H1 (cell line): ENCODE measurements around the gene TRPC4. TPM values are rescaled to one million over a fixed set of nuclear protein-coding genes. Genes with fewer than 3 reads are reported as not detected.

Experiments
- CTCF ChIA-PET: fragments of 300-600 bp; sonication (Branson Sonifier 250); formaldehyde crosslinking; loops from one replicate; lab custom pipeline; 2021; ENCODE audit not compliant: partially characterized antibody; lab: Charles Lee
- POLR2A ChIA-PET: fragments of 300-600 bp; sonication (Branson Sonifier 250); formaldehyde crosslinking; loops from one replicate; lab custom pipeline; 2021; ENCODE audit warnings: inconsistent platforms; ENCODE audit not compliant: partially characterized antibody; lab: Charles Lee
- DNase-seq, 2 experiments: peaks; one replicate each; pipeline versions ENCODE4 v3.0.0 to v3.0.0-alpha.2; 2010 to 2022; ENCODE audit warnings: low spot score in 2 of 2, low read depth in 1 of 2, mixed read lengths in 1 of 2
- FAIRE-seq: peaks from 2 replicates; lab custom pipeline; 2011; peaks lifted over from hg19 to GRCh38; lab: Jason Lieb, UNC
- H2AFZ ChIP-seq: 2 replicates; pipeline ENCODE4 v1.8.1; 2012; ENCODE audit warnings: low read length, inconsistent platforms
- H2AK5ac ChIP-seq: 2 replicates; pipeline ENCODE4 v1.6.1; 2013; ENCODE audit warnings: low read depth, low read length
- H2BK120ac ChIP-seq: replicated peaks from 2 replicates; pipeline ENCODE3; 2013; ENCODE audit warnings: low read depth, low read length, inconsistent platforms
- H2BK12ac ChIP-seq: 2 replicates; pipeline ENCODE4 v1.6.1; 2013; ENCODE audit warnings: low read depth, low read length
- H2BK15ac ChIP-seq: 2 replicates; pipeline ENCODE4 v1.6.1; 2013; ENCODE audit warnings: low read length
- H2BK20ac ChIP-seq: 2 replicates; pipeline ENCODE4 v1.6.1; 2013; ENCODE audit warnings: low read length
- H2BK5ac ChIP-seq: 2 replicates; pipeline ENCODE4 v1.6.1; 2013; ENCODE audit warnings: low read depth, low read length
- H3K14ac ChIP-seq: 2 replicates; pipeline ENCODE4 v1.6.1; 2013; ENCODE audit warnings: inconsistent platforms; ENCODE audit not compliant: insufficient read length
- H3K18ac ChIP-seq: 2 replicates; pipeline ENCODE4 v1.6.1; 2013; ENCODE audit warnings: low read length; ENCODE audit errors: extremely low read depth
- H3K23ac ChIP-seq: 2 replicates; pipeline ENCODE4 v1.6.1; 2013; ENCODE audit warnings: inconsistent platforms; ENCODE audit not compliant: insufficient read length
- H3K23me2 ChIP-seq: 2 replicates; pipeline ENCODE4 v1.6.1; 2013; ENCODE audit warnings: low read depth, low read length
- H3K27ac ChIP-seq: 2 replicates; pipeline ENCODE4 v1.6.1; 2011; ENCODE audit warnings: low read depth, low read length, inconsistent platforms
- H3K27me3 ChIP-seq, 4 experiments: replicated peaks in 1 of 4; 1 replicate in 1 of 4; 2 replicates in 3 of 4; pipeline versions ENCODE4 v1.6.1 to v1.8.1; 2011 to 2013; ENCODE audit warnings: low read length in 3 of 4, mild to moderate bottlenecking in 3 of 4, inconsistent platforms in 2 of 4, mixed read lengths in 2 of 4, moderate library complexity in 1 of 4; ENCODE audit not compliant: control insufficient read depth in 3 of 4, insufficient read depth in 3 of 4; ENCODE audit errors: extremely low read depth in 1 of 4
- H3K36me3 ChIP-seq, 4 experiments: 2 replicates each; pipeline versions ENCODE4 v1.6.1 to v1.8.1; 2011 to 2013; ENCODE audit warnings: mild to moderate bottlenecking in 4 of 4, low read length in 3 of 4, moderate library complexity in 2 of 4, control low read depth in 1 of 4, inconsistent platforms in 1 of 4; ENCODE audit not compliant: insufficient read depth in 4 of 4, control insufficient read depth in 2 of 4
- H3K4ac ChIP-seq: replicated peaks from 2 replicates; pipeline ENCODE3; 2013; ENCODE audit warnings: low read length, low read depth, mixed read lengths, inconsistent platforms; ENCODE audit not compliant: insufficient read length
- H3K4me1 ChIP-seq, 4 experiments: replicated peaks in 1 of 4; 1 replicate in 1 of 4; 2 replicates in 3 of 4; pipeline versions ENCODE4 v1.6.1 to v1.8.1; 2011 to 2013; ENCODE audit warnings: low read length in 3 of 4, inconsistent platforms in 2 of 4, mixed read lengths in 1 of 4; ENCODE audit not compliant: insufficient read depth in 4 of 4, control insufficient read depth in 3 of 4
- H3K4me2 ChIP-seq, 2 experiments: 2 replicates each; pipeline versions ENCODE4 v1.6.1 to v1.8.1; 2011 to 2013; ENCODE audit warnings: low read depth in 2 of 2, low read length in 2 of 2, control low read depth in 1 of 2, inconsistent platforms in 1 of 2, mild to moderate bottlenecking in 1 of 2; ENCODE audit not compliant: insufficient read depth in 1 of 2
- H3K4me3 ChIP-seq, 4 experiments: fragments of 200-600, 300-600 bp in 1 of 4; sonication (generic), shearing (Covaris generic), sonication (Bioruptor Twin) in 1 of 4; 2 replicates each; pipeline versions ENCODE4 v1.5.1 to v1.8.1; 2011 to 2016; ENCODE audit warnings: low read length in 4 of 4, low read depth in 3 of 4, control low read depth in 2 of 4, inconsistent platforms in 2 of 4, mild to moderate bottlenecking in 2 of 4, mixed read lengths in 1 of 4, moderate library complexity in 1 of 4; ENCODE audit not compliant: insufficient read depth in 2 of 4; ENCODE audit errors: extremely low read depth in 1 of 4
- H3K56ac ChIP-seq: replicated peaks from 2 replicates; pipeline ENCODE3; 2013; ENCODE audit warnings: low read depth, mild to moderate bottlenecking, mixed read lengths, low read length, inconsistent platforms; ENCODE audit not compliant: insufficient read length
- H3K79me1 ChIP-seq: 2 replicates; pipeline ENCODE4 v1.6.1; 2013; ENCODE audit warnings: low read depth, low read length, control low read depth
- H3K79me2 ChIP-seq, 2 experiments: 2 replicates each; pipeline versions ENCODE4 v1.6.1 to v1.8.1; 2012 to 2013; ENCODE audit warnings: low read length in 2 of 2, mild to moderate bottlenecking in 2 of 2, inconsistent platforms in 1 of 2; ENCODE audit not compliant: insufficient read depth in 2 of 2, control insufficient read depth in 1 of 2
- H3K9ac ChIP-seq, 4 experiments: replicated peaks in 1 of 4; 1 replicate in 1 of 4; 2 replicates in 3 of 4; pipeline versions ENCODE4 v1.6.1 to v1.8.1; 2011 to 2013; ENCODE audit warnings: low read depth in 3 of 4, low read length in 3 of 4, control low read depth in 2 of 4, mild to moderate bottlenecking in 2 of 4, moderate library complexity in 2 of 4, inconsistent platforms in 1 of 4; ENCODE audit errors: extremely low read depth in 1 of 4
- H3K9me3 ChIP-seq, 2 experiments: 2 replicates each; pipeline versions ENCODE4 v1.6.1 to v1.8.1; 2012 to 2013; ENCODE audit warnings: mild to moderate bottlenecking in 2 of 2, moderate library complexity in 2 of 2, control low read depth in 1 of 2, inconsistent platforms in 1 of 2, low read depth in 1 of 2, low read length in 1 of 2, mixed read lengths in 1 of 2; ENCODE audit not compliant: insufficient read depth in 2 of 2
- H4K20me1 ChIP-seq, 2 experiments: replicated peaks in 1 of 2; 2 replicates each; pipeline versions ENCODE3 to v1.8.1; 2011 to 2013; ENCODE audit warnings: inconsistent platforms in 2 of 2, low read length in 2 of 2, mild to moderate bottlenecking in 1 of 2; ENCODE audit not compliant: insufficient read depth in 2 of 2, control insufficient read depth in 1 of 2
- H4K5ac ChIP-seq: 2 replicates; pipeline ENCODE4 v1.6.1; 2013; ENCODE audit warnings: low read length, low read depth, mixed read lengths, inconsistent platforms; ENCODE audit not compliant: insufficient read length
- H4K8ac ChIP-seq: 2 replicates; pipeline ENCODE4 v1.8.0; 2013; ENCODE audit warnings: mild to moderate bottlenecking, moderate library complexity, low read length, inconsistent platforms; ENCODE audit not compliant: insufficient read depth; ENCODE audit errors: extremely low read depth
- H4K91ac ChIP-seq: replicated peaks from 2 replicates; pipeline ENCODE3; 2013; ENCODE audit warnings: low read length, mixed read lengths, inconsistent platforms; ENCODE audit not compliant: insufficient read length
- CBX8 ChIP-seq: fragments of 300-800, 300-1000 bp; sonication (generic); IDR thresholded peaks from 2 replicates; pipeline ENCODE4 v1.7.1; 2016; ENCODE audit warnings: low read depth, low read length, borderline replicate concordance
- HDAC2 ChIP-seq, 2 experiments: fragments of 300-600 bp in 1 of 2; sonication (generic) in 1 of 2; IDR thresholded peaks; 2 replicates each; pipeline ENCODE4 v1.6.1; 2011 to 2012; ENCODE audit warnings: low read depth in 2 of 2, low read length in 2 of 2, mild to moderate bottlenecking in 2 of 2, moderate library complexity in 2 of 2, borderline replicate concordance in 1 of 2, inconsistent platforms in 1 of 2
- HDAC6 ChIP-seq: IDR thresholded peaks from one replicate; pipeline ENCODE4 v1.7.1; 2012; ENCODE audit warnings: low read depth, mild to moderate bottlenecking, inconsistent platforms, low read length, moderate library complexity
- JUND ChIP-seq: IDR thresholded peaks from 2 replicates; pipeline ENCODE4 v1.6.1; 2011; ENCODE audit warnings: mild to moderate bottlenecking, improper control_type of control experiment, low read length
- POU5F1 ChIP-seq: IDR thresholded peaks from 2 replicates; pipeline ENCODE4 v1.6.1; 2011; ENCODE audit warnings: low read depth, mild to moderate bottlenecking, low read length, moderate library complexity
- SIN3A ChIP-seq, 2 experiments: IDR thresholded peaks in 1 of 2; conservative IDR thresholded peaks in 1 of 2; 2 replicates each; pipeline ENCODE4 v1.6.1; 2011 to 2012; ENCODE audit warnings: low read length in 2 of 2, improper control_type of control experiment in 1 of 2, low read depth in 1 of 2, mild to moderate bottlenecking in 1 of 2
- SUZ12 ChIP-seq: fragments of 200-600 bp; sonication (generic); IDR thresholded peaks from 2 replicates; pipeline ENCODE4 v1.6.1; 2012; ENCODE audit warnings: mild to moderate bottlenecking, inconsistent platforms, low read length, moderate library complexity, mixed read lengths
- TAF7 ChIP-seq: optimal IDR thresholded peaks from 2 replicates; pipeline ENCODE3; 2011; ENCODE audit warnings: low read depth, mild to moderate bottlenecking, inconsistent platforms, low read length, moderate library complexity, borderline replicate concordance
- TBP ChIP-seq: IDR thresholded peaks from 2 replicates; pipeline ENCODE4 v1.6.1; 2011; ENCODE audit warnings: low read depth, low read length, improper control_type of control experiment
- WGBS, 2 experiments: shearing (Covaris generic) in 1 of 2; methylation state at CpG; one replicate each; pipeline versions ENCODE4 v1.1.6 to v1.1.7; 2013 to 2015; ENCODE audit warnings: low lambda C conversion rate in 2 of 2, mixed read lengths in 2 of 2, inconsistent platforms in 1 of 2, low coverage in 1 of 2, missing lambda C conversion rate in 1 of 2; ENCODE audit not compliant: insufficient replicate concordance in 2 of 2, insufficient coverage in 1 of 2, insufficient read length in 1 of 2; ENCODE audit errors: extremely low coverage in 1 of 2, missing lambda C conversion rate in 1 of 2; 5-methylcytosine and 5-hydroxymethylcytosine counted together
- polyA plus RNA-seq, 7 experiments: library from polyadenylated mRNA; depleted of rRNA in 3 of 7; stranded (reverse) in 5 of 7; unstranded in 2 of 7; fragments of >200 nt in 5 of 7; fragments of 200-250 nt in 2 of 7; gene quantifications; 1 replicate in 5 of 7; 2 replicates in 1 of 7; 4 replicates in 1 of 7; pipeline versions ENCODE4 v1.2.1 to v1.2.3, GENCODE V29; 2011 to 2013; ENCODE audit warnings: missing spikeins in 2 of 7, mixed read lengths in 2 of 7
- total RNA-seq: library from RNA; stranded (reverse); fragmentation: NEBNext Ultra II Directional; extraction: Animal tissue kit (Norgen Biotek cat#: 25700); gene quantifications from 2 replicates; pipeline ENCODE4 v1.2.1, GENCODE V29; 2021
- TF ChIP-seq, protein P1 (sequence below): IDR thresholded peaks from 2 replicates; pipeline ENCODE4 v1.6.1; 2011; ENCODE audit warnings: low read depth, mild to moderate bottlenecking, low read length; ENCODE audit not compliant: insufficient read depth
- TF ChIP-seq, protein P2 (sequence below): IDR thresholded peaks from 2 replicates; pipeline ENCODE4 v1.6.1; 2012; ENCODE audit warnings: low read length, inconsistent platforms

TRPC4 gene
- total and polyA plus RNA-seq, 2 of the 8 experiments (the other 6 are each of a cell fraction or from before 2014, with no cell fraction given): 12.3 to 14.7 TPM

DNA sequence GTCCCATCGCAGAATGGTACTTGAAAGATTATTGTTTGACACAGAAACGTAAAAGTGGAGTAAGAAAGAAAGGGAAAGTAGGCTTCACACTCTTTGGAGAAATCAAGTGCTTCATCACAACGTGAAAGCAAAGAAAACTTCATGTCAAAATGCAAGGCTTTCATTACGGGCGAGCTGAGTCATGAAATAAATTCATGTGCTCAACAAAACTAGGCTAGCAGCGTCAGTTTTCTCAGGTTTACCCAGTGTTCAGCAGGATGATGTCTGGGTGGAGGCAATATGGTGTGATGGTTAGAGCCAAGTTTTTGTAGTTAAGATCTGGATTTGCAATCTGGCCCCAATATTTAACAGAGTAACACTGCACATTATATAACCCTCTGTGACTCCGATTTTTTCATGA, 128.0 kb downstream of the TRPC4 start:
- Histone ChIP-seq H4K91ac (no peak overlapping the region), H2AK5ac (no peak overlapping the region), H2BK120ac (no peak overlapping the region), H3K56ac (no peak overlapping the region), H4K8ac (no peak overlapping the region), H3K4me1 (peaks cover 0 to 6% (median 0%) of the 10 kb centered on the region in 4 experiments; a peak in 1 of 7 replicates), H4K20me1 (no peaks in the 10 kb centered on the region), H3K18ac (no peak overlapping the region), H3K36me3 (peaks cover 0 to 8% (median 0%) of the 10 kb centered on the region in 4 experiments; a peak in 1 of 8 replicates), H2BK5ac (no peak overlapping the region), H3K4me2 (no peak overlapping the region), H4K5ac (no peak overlapping the region), H3K27me3 (no peaks in the 10 kb centered on the region), H2BK12ac (no peak overlapping the region), H3K4me3 (no peak overlapping the region), H3K79me1 (no peaks in the 10 kb centered on the region), H3K23me2 (no peaks in the 10 kb centered on the region), H3K79me2 (0 out of 4 replicates have a peak, but pooled peaks cover 0 to 3% of the 10 kb centered on the region in 2 experiments), H3K4ac (no peak overlapping the region), H3K27ac (no peak overlapping the region), H3K9me3 (no peaks in the 10 kb centered on the region), H3K14ac (no peak overlapping the region), H2BK20ac (no peak overlapping the region), H3K9ac (no peak overlapping the region; a peak in 1 of 7 replicates), H3K23ac (no peak overlapping the region), H2BK15ac (no peak overlapping the region), H2AFZ (no peak overlapping the region)
- FAIRE-seq (peak; percentile 57), DNase-seq (no peak)
- 88% methylated on average over 7 of the region's 7 CpGs; no CpG with 5 or more reads in 1 of the 2 experiments for WGBS, 2 experiments
- ChIA-PET POLR2A (no interaction called here), CTCF (no interaction called here)
- TF ChIP-seq HDAC2 (IDR thresholded peaks at IDR 0.05; ENCODE audit: borderline replicate concordance in 1 of 2, low read depth in 2 of 2, low read length in 2 of 2) (no peak), TBP (no peak), JUND (no peak), SUZ12 (no peak), TAF7 (no peak), HDAC6 (no peak), SIN3A (conservative IDR thresholded peaks at IDR 0.05 in 1 of 2, IDR thresholded peaks at IDR 0.05 in 1 of 2; ENCODE audit: low read depth in 1 of 2, low read length in 2 of 2) (no peak), POU5F1 (no peak), CBX8 (no peak)
- TF ChIP-seq, protein P1, sequence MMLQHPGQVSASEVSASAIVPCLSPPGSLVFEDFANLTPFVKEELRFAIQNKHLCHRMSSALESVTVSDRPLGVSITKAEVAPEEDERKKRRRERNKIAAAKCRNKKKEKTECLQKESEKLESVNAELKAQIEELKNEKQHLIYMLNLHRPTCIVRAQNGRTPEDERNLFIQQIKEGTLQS: no peak
- TF ChIP-seq, protein P2, sequence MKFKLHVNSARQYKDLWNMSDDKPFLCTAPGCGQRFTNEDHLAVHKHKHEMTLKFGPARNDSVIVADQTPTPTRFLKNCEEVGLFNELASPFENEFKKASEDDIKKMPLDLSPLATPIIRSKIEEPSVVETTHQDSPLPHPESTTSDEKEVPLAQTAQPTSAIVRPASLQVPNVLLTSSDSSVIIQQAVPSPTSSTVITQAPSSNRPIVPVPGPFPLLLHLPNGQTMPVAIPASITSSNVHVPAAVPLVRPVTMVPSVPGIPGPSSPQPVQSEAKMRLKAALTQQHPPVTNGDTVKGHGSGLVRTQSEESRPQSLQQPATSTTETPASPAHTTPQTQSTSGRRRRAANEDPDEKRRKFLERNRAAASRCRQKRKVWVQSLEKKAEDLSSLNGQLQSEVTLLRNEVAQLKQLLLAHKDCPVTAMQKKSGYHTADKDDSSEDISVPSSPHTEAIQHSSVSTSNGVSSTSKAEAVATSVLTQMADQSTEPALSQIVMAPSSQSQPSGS: no peak
